K562 (cell line): Measurements from ENCODE around the gene UTP25. TPM values are rescaled to one million over a fixed set of nuclear protein-coding genes. Genes with fewer than 3 reads are reported as not detected.

ENCODE experiments used
- CHD1 ChIP-seq: fragments of 200-600 bp; sonication (generic); IDR thresholded peaks from one replicate; pipeline ENCODE4 v1.6.1; 2012; ENCODE audit warnings: mild to moderate bottlenecking, moderate library complexity, low read length, inconsistent platforms
- HDAC3 ChIP-seq: fragments of 450-650 bp; IDR thresholded peaks from 2 replicates; pipeline ENCODE4 v1.6.1; 2018; ENCODE audit warnings: borderline replicate concordance, mild to moderate bottlenecking, moderate library complexity; ENCODE audit not compliant: partially characterized antibody
- HMG20B ChIP-seq: fragments of 250-450 bp; sonication (Bioruptor Pico); IDR thresholded peaks from 2 replicates; pipeline ENCODE4 v1.5.0; 2021; ENCODE audit warnings: mild to moderate bottlenecking
- JUND ChIP-seq, 2 experiments: IDR thresholded peaks; 2 replicates in 1 of 2; 3 replicates in 1 of 2; pipeline ENCODE4 v1.6.1; 2011; ENCODE audit warnings: borderline replicate concordance in 2 of 2, low read depth in 2 of 2, low read length in 2 of 2, improper control_type of control experiment in 1 of 2, missing biosample characterization in 1 of 2, missing genetic modification characterization in 1 of 2, missing genetic modification reagents in 1 of 2
- L3MBTL2 ChIP-seq: fragments of 450-650 bp; IDR thresholded peaks from 2 replicates; pipeline ENCODE4 v1.6.1; 2016; ENCODE audit warnings: mild to moderate bottlenecking, moderate library complexity
- MGA ChIP-seq: fragments of 450-650 bp; IDR thresholded peaks from 2 replicates; pipeline ENCODE4 v1.6.1; 2016; ENCODE audit warnings: mild to moderate bottlenecking, moderate library complexity
- NEUROD1 ChIP-seq: fragments of 150-350 bp; IDR thresholded peaks from 2 replicates; pipeline ENCODE4 v1.6.1; 2014; ENCODE audit warnings: borderline replicate concordance, low read length, low read depth; ENCODE audit not compliant: partially characterized antibody
- NFIX ChIP-seq: fragments of 250-450 bp; sonication (Bioruptor Pico); IDR thresholded peaks from 2 replicates; pipeline ENCODE4 v1.4.0; 2020; ENCODE audit warnings: low read depth, mild to moderate bottlenecking, moderate library complexity
- ZFP1 ChIP-seq: fragments of 450-650 bp; formaldehyde crosslinking; IDR thresholded peaks from 2 replicates; pipeline ENCODE4 v1.4.0; 2020; ENCODE audit warnings: mild to moderate bottlenecking, mixed read lengths
- ZFP30 ChIP-seq: fragments of 250-450 bp; sonication (Bioruptor Pico); IDR thresholded peaks from 2 replicates; pipeline ENCODE4 v1.8.0; 2022; ENCODE audit warnings: moderate library complexity, mild to moderate bottlenecking, inconsistent platforms, borderline replicate concordance
- ZNF217 ChIP-seq: sonication (generic); formaldehyde crosslinking; IDR thresholded peaks from 2 replicates; pipeline ENCODE4 v1.8.0; 2022; ENCODE audit warnings: mild to moderate bottlenecking, missing genetic modification reagents
- polyA plus RNA-seq, 8 experiments: library from polyadenylated mRNA; depleted of rRNA in 4 of 8; stranded (reverse) in 5 of 8; unstranded in 3 of 8; fragments of >200 nt; fragmentation: Nextera tagmentation in 2 of 8; fragmentation: Illumina TruSeq in 1 of 8; extraction: Ambion mirVana in 2 of 8; extraction: Trizol in 1 of 8; gene quantifications; 2 replicates each; pipeline versions ENCODE4 v1.2.1 to v1.2.3, GENCODE V29; 2011 to 2014; ENCODE audit warnings: inconsistent platforms in 1 of 8, missing spikeins in 1 of 8
- total RNA-seq, 7 experiments: library from RNA; depleted of rRNA in 6 of 7; stranded (reverse); fragments of >200 nt in 6 of 7; fragmentation: Illumina TruSeq in 2 of 7; extraction: Trizol in 2 of 7; gene quantifications; 2 replicates each; pipeline versions ENCODE4 v1.2.1 to v1.2.3, GENCODE V29; 2011 to 2021; ENCODE audit warnings: low replicate concordance in 1 of 7
- TF ChIP-seq, protein P1 (sequence below): IDR thresholded peaks from 2 replicates; pipeline ENCODE4 v1.6.1; 2016; ENCODE audit warnings: missing genetic modification characterization, missing compliant biosample characterization
- TF ChIP-seq, protein P2 (sequence below): IDR thresholded peaks from 3 replicates; pipeline ENCODE4 v1.6.1; 2011; ENCODE audit warnings: borderline replicate concordance, mild to moderate bottlenecking; ENCODE audit not compliant: insufficient read length, insufficient read depth

UTP25 gene
- total and polyA plus RNA-seq, 9 of the 15 experiments (the other 6 are each of a cell fraction or from before 2014, with no cell fraction given) = 5.7 to 17.6 (median 12.0) TPM

GRCh38 chr1:209808059-209808581, 19.7 kb upstream of the UTP25 start (continued):
- no peak for TF ChIP-seq MGA
- TF ChIP-seq, protein P1, sequence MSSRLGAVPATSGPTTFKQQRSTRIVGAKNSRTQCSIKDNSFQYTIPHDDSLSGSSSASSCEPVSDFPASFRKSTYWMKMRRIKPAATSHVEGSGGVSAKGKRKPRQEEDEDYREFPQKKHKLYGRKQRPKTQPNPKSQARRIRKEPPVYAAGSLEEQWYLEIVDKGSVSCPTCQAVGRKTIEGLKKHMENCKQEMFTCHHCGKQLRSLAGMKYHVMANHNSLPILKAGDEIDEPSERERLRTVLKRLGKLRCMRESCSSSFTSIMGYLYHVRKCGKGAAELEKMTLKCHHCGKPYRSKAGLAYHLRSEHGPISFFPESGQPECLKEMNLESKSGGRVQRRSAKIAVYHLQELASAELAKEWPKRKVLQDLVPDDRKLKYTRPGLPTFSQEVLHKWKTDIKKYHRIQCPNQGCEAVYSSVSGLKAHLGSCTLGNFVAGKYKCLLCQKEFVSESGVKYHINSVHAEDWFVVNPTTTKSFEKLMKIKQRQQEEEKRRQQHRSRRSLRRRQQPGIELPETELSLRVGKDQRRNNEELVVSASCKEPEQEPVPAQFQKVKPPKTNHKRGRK (tag) = no peak
- no peak for TF ChIP-seq NEUROD1
- peak; percentile 88 for TF ChIP-seq JUND (IDR thresholded peaks at IDR 0.05; ENCODE audit: borderline replicate concordance, low read depth, low read length)
- peak; percentile 83; the same call in 1 of the 3 replicates for TF ChIP-seq JUND (tag; IDR thresholded peaks at IDR 0.05; ENCODE audit: borderline replicate concordance, low read depth, low read length)
- TF ChIP-seq CHD1 = no peak
- no peak for TF ChIP-seq ZFP30
- peak; percentile 42; the same call in 1 of the 2 replicates for TF ChIP-seq NFIX (CRISPR knock-in tag)
- no peak for TF ChIP-seq ZNF217 (CRISPR knock-in tag)
- TF ChIP-seq ZFP1 (CRISPR knock-in tag) = no peak
- peak; percentile 15; the same call in 1 of the 2 replicates for TF ChIP-seq L3MBTL2
- TF ChIP-seq, protein P2, sequence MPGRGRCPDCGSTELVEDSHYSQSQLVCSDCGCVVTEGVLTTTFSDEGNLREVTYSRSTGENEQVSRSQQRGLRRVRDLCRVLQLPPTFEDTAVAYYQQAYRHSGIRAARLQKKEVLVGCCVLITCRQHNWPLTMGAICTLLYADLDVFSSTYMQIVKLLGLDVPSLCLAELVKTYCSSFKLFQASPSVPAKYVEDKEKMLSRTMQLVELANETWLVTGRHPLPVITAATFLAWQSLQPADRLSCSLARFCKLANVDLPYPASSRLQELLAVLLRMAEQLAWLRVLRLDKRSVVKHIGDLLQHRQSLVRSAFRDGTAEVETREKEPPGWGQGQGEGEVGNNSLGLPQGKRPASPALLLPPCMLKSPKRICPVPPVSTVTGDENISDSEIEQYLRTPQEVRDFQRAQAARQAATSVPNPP = no peak
- no peak for TF ChIP-seq HDAC3
- no peak for TF ChIP-seq HMG20B (CRISPR knock-in tag)
